BJ (cell line): ENCODE results near the gene UBASH3A. TPM values are rescaled to one million over a fixed set of nuclear protein-coding genes. Genes with fewer than 3 reads are reported as not detected.

Experiments used
- CTCF ChIA-PET: fragments of 350-600 bp; formaldehyde crosslinking; extraction: SDS; loops from one replicate; lab custom pipeline; 2021; ENCODE audit warnings: antibody characterized with exemption, inconsistent platforms; lab: Yijun Ruan, JAX
- POLR2A ChIA-PET: fragments of 300-600 bp; sonication (Branson Sonifier 250); formaldehyde crosslinking; extraction: SDS; loops from one replicate; lab custom pipeline; 2021; ENCODE audit warnings: antibody characterized with exemption; lab: Charles Lee
- DNase-seq: peaks from one replicate; pipeline ENCODE4 v3.0.0-alpha.2; 2011; ENCODE audit warnings: low read depth
- H3K27me3 ChIP-seq: 2 replicates; pipeline ENCODE4 v1.6.0; 2011; ENCODE audit warnings: low read length; ENCODE audit not compliant: control insufficient read depth, insufficient read depth
- H3K36me3 ChIP-seq: 2 replicates; pipeline ENCODE4 v1.5.1; 2011; ENCODE audit warnings: low read length; ENCODE audit not compliant: control insufficient read depth, insufficient read depth
- H3K4me3 ChIP-seq: 2 replicates; pipeline ENCODE4 v1.5.1; 2011; ENCODE audit warnings: low read depth, mild to moderate bottlenecking, control low read depth, low read length
- CTCF ChIP-seq: IDR thresholded peaks from 2 replicates; pipeline ENCODE4 v1.5.1; 2011; ENCODE audit warnings: low read depth, mild to moderate bottlenecking, control low read depth, inconsistent platforms, low read length, moderate library complexity; ENCODE audit not compliant: insufficient read depth
- polyA plus RNA-seq: library from polyadenylated mRNA; depleted of rRNA; stranded (reverse); fragments of >200 nt; gene quantifications from 2 replicates; pipeline ENCODE4 v1.2.3, GENCODE V29; 2011

The UBASH3A gene
- polyA plus RNA-seq, 1 experiment, result not detected

DNA sequence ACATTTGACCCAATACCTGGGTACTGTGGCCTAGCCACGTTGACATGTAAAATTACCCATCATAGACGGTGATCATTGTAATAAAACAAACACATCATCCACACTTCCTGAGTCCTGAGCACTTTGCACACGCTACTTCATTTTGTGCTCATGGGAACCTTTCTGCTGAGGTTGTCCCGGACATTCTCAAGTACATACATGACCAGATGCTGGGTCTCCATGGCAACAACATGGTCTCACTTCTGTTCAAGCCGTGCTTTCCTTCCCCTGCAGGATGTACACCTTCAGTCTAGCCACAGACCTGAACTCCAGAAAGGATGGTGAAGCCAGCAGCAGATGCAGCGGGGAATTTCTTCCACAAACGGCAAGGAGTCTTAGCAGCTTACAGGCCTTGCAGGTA lies 22.7 kb downstream of the UBASH3A start:
- ChIA-PET CTCF (no interaction called here), POLR2A (no interaction called here)
- no peak for TF ChIP-seq CTCF

DNA sequence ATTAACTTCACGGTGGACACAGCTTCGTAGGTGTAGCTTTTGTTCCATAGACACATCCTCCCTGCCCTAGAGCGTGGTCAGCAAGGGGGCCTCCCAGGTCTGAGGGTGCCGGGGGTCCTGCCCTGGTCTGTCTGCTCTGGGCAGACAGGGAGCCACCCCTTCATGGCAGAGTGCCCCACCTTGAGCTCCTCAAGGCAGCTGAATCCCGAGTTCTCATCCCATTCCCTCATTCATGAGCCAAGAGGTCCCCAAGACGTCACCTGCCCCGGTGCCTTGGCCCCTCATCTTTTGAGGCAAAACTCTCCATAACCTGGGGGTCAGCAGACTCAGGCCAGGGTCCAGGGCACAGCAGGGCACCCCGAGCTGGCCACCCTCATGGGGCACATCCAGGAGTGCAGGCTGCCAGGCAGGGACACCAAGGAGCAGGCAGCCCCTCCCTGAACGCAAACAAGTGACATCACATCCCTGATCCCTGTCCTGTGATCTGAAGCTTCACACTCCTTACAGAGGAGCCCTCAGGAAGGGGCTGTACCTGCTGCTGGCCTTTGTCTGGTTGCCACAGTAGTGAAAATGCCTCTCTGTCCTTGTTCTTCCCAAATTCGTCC lies 23.3 kb downstream of the UBASH3A start:
- no peak for TF ChIP-seq CTCF
- no peaks in the 10 kb centered on the region for H3K36me3 ChIP-seq
- no peak for DNase-seq
- CTCF ChIA-PET, result no interaction called here
- POLR2A ChIA-PET, result no interaction called here
- no peak overlapping the region for H3K4me3 ChIP-seq
- no peaks in the 10 kb centered on the region; the same call in 1 of the 2 replicates for H3K27me3 ChIP-seq

More for the DNA sequence above, 22.7 kb downstream of the UBASH3A start:
- H3K4me3 ChIP-seq, result no peak overlapping the region
- H3K27me3 ChIP-seq, result no peaks in the 10 kb centered on the region; the same call in 1 of the 2 replicates
- H3K36me3 ChIP-seq, result no peaks in the 10 kb centered on the region
- no peak for DNase-seq

DNA sequence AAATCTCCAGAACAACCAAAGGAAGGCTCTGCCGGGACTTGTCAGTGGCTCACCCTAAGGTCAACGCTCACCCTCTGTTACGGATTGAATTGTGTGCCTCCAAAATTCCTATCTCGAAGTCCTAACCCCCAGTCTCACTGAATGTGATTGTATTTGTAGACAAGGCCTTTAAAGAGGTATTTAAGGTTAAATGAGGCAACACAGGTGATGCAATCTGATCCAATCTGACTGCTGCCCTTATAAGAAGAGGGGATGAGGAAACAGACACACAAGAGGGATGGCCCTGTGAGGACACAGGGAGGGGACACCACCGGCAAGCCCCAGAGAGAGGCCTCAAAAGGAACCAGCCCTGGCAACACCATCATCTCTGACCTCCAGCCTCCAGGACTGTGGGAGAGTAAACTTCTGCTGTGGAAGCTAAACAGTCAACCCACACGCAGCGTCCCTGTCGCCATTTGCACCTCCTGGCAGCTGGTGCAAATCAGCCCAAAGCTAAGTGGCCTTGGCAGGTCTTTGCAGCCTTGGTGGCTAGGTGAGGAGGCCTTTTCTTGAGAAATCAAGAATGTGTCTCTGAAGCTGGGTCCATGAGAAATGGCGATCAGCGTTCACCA lies 24.2 kb downstream of the UBASH3A start:
- TF ChIP-seq CTCF, result no peak
- no peak overlapping the region for H3K4me3 ChIP-seq
- DNase-seq, result no peak
- no peaks in the 10 kb centered on the region for H3K36me3 ChIP-seq
- no peaks in the 10 kb centered on the region for H3K27me3 ChIP-seq
- ChIA-PET CTCF (no interaction called here), POLR2A (no interaction called here)

DNA sequence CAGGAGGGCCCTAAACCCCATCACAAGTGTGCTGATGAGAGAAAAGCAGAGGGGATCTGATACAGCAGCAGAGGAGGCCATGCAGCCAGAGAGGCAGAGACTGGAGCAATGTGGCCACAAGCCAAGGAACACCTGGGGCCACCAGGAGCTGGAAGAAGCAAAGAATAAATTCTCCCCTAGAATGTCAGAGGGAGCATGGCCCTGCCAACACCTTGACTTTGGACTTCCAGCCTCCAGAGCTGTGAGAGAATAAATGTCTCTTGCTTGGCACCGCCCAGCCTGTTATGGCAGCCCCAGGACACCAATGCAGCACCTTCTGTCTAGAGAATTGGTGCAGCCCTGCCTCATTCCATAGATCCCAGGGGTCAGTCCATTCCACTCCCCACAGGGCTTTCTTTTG lies 25.3 kb downstream of the UBASH3A start:
- Histone ChIP-seq H3K36me3 (no peaks in the 10 kb centered on the region), H3K27me3 (no peaks in the 10 kb centered on the region), H3K4me3 (no peak overlapping the region)
- DNase-seq, result no peak
- CTCF ChIA-PET, result no interaction called here
- POLR2A ChIA-PET, result no interaction called here
- TF ChIP-seq CTCF, result no peak

- TF ChIP-seq CTCF, result no peak
- DNase-seq, result no peak
- H3K4me3 ChIP-seq, result no peak overlapping the region
- no peaks in the 10 kb centered on the region for H3K36me3 ChIP-seq
- ChIA-PET POLR2A (no interaction called here), CTCF (no interaction called here)
- H3K27me3 ChIP-seq, result no peaks in the 10 kb centered on the region
Observed at GRCh38 chr21:42429856-42430255, 26.2 kb downstream of the UBASH3A start.
